ENCODE results near the gene KDM2B.

KDM2B gene

DNA sequence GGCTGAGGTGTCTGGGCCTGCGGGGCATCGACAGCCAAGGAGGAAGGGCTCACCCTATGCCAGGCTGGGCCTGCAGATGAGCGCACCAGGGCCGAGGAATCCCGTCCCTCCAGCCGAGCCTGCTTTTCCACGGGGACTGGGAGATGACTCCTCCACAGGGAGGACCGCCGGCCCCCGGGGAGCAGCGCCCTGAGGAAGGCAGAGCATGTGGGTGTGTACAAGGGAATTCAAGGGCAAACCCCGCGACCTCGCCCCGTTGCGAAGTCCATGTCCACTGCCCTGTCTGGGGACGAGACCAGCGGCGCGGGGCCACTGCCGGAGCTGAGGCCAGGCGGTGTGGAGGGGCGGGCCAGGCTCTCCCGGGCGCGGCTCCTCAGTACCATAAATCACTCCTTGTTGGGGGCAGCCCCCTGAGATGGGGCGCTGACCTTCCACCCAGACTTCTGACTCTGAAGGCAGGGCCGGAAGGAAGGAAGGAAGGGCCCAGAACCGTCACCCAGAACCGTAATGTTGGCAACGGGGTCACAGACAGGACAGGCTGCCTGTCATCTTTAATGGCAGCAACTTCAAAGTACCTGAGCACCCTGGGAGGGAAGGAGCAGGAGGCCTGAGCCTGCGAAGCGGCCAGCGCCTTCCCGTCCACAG lies 128.4 kb downstream of the KDM2B start:
- Histone ChIP-seq H3K9ac (ENCODE audit: low read length) (no peak overlapping the region), H2AFZ (ENCODE audit: low read length) (no peak overlapping the region), H3K9me2 (replicated peaks; ENCODE audit: insufficient read depth, low read length) (no peaks in the 10 kb centered on the region), H3K36me3 (replicated peaks; ENCODE audit: insufficient read depth, low read length) (no peaks in the 10 kb centered on the region), H3K27ac (ENCODE audit: low read length) (no peak overlapping the region), H4K20me1 (ENCODE audit: insufficient read depth, low read length) (no peaks in the 10 kb centered on the region), H3F3A (ENCODE audit: insufficient read depth, low read length) (no peaks in the 10 kb centered on the region), H3K27me3 (replicated peaks; ENCODE audit: insufficient read depth, low read length) (no peaks in the 10 kb centered on the region), H3K4me1 (ENCODE audit: low read length) (peaks cover 5% of the 10 kb centered on the region; the same call in 1 of the 2 replicates), H3K79me2 (ENCODE audit: low read length) (peaks cover 30% of the 10 kb centered on the region), H3K4me3 (ENCODE audit: low read length) (no peak overlapping the region), H3K9me3 (replicated peaks; ENCODE audit: insufficient read depth, low read length) (no peaks in the 10 kb centered on the region), H3K4me2 (ENCODE audit: low read depth, low read length) (peak overlapping the region; percentile 18; the same call in 1 of the 2 replicates)
- no peak for DNase-seq
- TF ChIP-seq, protein P1, sequence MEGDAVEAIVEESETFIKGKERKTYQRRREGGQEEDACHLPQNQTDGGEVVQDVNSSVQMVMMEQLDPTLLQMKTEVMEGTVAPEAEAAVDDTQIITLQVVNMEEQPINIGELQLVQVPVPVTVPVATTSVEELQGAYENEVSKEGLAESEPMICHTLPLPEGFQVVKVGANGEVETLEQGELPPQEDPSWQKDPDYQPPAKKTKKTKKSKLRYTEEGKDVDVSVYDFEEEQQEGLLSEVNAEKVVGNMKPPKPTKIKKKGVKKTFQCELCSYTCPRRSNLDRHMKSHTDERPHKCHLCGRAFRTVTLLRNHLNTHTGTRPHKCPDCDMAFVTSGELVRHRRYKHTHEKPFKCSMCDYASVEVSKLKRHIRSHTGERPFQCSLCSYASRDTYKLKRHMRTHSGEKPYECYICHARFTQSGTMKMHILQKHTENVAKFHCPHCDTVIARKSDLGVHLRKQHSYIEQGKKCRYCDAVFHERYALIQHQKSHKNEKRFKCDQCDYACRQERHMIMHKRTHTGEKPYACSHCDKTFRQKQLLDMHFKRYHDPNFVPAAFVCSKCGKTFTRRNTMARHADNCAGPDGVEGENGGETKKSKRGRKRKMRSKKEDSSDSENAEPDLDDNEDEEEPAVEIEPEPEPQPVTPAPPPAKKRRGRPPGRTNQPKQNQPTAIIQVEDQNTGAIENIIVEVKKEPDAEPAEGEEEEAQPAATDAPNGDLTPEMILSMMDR (IDR thresholded peaks at IDR 0.05; ENCODE audit: low read length) = no peak
- TF ChIP-seq EZH2phosphoT487 (IDR thresholded peaks at IDR 0.05; ENCODE audit: low read length) = no peak
- TF ChIP-seq EZH2 (optimal IDR thresholded peaks at IDR 0.05; ENCODE audit: low read depth, low read length) = no peak

DNA sequence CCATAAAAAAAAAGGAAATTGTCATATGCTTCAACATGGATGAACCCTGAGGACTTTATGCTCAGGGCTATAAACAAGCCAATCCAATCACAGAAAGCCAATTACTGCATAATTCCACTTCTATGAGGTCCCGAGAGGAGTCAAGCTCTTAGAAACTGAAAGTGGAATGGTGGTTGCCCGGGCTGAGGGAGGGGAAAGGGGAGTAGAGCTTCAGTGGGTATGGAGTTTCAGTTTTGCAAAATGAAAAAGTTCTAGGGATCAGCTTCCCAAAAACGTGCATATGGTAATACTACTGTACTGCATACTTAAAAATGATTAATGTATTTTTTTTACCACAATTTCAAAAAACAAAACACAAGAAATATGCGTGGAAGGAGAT lies 128.9 kb downstream of the KDM2B start:
- peaks cover 26% of the 10 kb centered on the region for H3K79me2 ChIP-seq (ENCODE audit: low read length)
- H3K27ac ChIP-seq (ENCODE audit: low read length) = no peak overlapping the region

DNA sequence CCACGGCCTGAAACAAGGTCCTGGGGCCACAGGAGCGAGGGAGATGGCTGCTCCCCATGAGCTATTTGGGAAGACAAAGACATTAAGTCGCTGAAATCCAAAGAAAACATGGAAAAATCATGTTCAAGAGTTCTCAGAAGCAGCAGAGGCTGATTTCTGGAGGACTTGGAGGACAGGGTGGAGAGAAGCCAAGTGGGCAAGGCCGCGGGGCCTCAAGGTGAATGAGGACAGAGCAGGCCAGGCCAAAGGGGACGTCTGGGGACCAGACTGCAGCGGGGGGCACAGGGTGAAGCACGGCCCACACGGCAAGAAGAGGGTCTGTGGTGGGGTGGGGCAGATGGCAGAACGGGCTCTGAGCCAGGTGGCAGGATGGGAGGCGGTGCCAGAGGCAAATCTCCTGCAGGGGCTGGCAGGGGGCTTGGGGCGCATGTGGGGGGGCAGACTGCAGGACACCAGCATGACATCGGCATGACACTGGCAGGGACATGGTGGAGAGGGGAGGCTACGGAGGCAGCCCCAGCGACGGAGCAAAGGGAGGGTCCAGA lies 132.0 kb downstream of the KDM2B start:
- Histone ChIP-seq H3K27me3 (replicated peaks; ENCODE audit: insufficient read depth, low read length) (no peaks in the 10 kb centered on the region), H3K4me3 (ENCODE audit: low read length) (no peak overlapping the region), H3K4me2 (ENCODE audit: low read depth, low read length) (no peak overlapping the region), H3F3A (ENCODE audit: insufficient read depth, low read length) (no peaks in the 10 kb centered on the region), H3K9me3 (replicated peaks; ENCODE audit: insufficient read depth, low read length) (no peaks in the 10 kb centered on the region), H3K4me1 (ENCODE audit: low read length) (peaks cover 5% of the 10 kb centered on the region; the same call in 1 of the 2 replicates), H3K36me3 (replicated peaks; ENCODE audit: insufficient read depth, low read length) (no peaks in the 10 kb centered on the region), H3K79me2 (ENCODE audit: low read length) (peaks cover 6% of the 10 kb centered on the region; the same call in 1 of the 2 replicates), H2AFZ (ENCODE audit: low read length) (no peak overlapping the region), H3K9ac (ENCODE audit: low read length) (no peak overlapping the region), H3K27ac (ENCODE audit: low read length) (no peak overlapping the region), H4K20me1 (ENCODE audit: insufficient read depth, low read length) (no peaks in the 10 kb centered on the region), H3K9me2 (replicated peaks; ENCODE audit: insufficient read depth, low read length) (no peaks in the 10 kb centered on the region)
- DNase-seq = no peak
- TF ChIP-seq EZH2phosphoT487 (IDR thresholded peaks at IDR 0.05; ENCODE audit: low read length) (no peak), EZH2 (optimal IDR thresholded peaks at IDR 0.05; ENCODE audit: low read depth, low read length) (no peak)
- TF ChIP-seq, protein P1 (IDR thresholded peaks at IDR 0.05; ENCODE audit: low read length) = no peak

More for the DNA sequence above, 128.9 kb downstream of the KDM2B start:
- Histone ChIP-seq H3K4me1 (ENCODE audit: low read length) (peaks cover 5% of the 10 kb centered on the region; the same call in 1 of the 2 replicates), H3K9ac (ENCODE audit: low read length) (no peak overlapping the region), H3K9me3 (replicated peaks; ENCODE audit: insufficient read depth, low read length) (no peaks in the 10 kb centered on the region), H3K9me2 (replicated peaks; ENCODE audit: insufficient read depth, low read length) (no peaks in the 10 kb centered on the region), H4K20me1 (ENCODE audit: insufficient read depth, low read length) (no peaks in the 10 kb centered on the region), H3K4me3 (ENCODE audit: low read length) (no peak overlapping the region), H2AFZ (ENCODE audit: low read length) (no peak overlapping the region), H3F3A (ENCODE audit: insufficient read depth, low read length) (no peaks in the 10 kb centered on the region), H3K27me3 (replicated peaks; ENCODE audit: insufficient read depth, low read length) (no peaks in the 10 kb centered on the region), H3K36me3 (replicated peaks; ENCODE audit: insufficient read depth, low read length) (no peaks in the 10 kb centered on the region), H3K4me2 (ENCODE audit: low read depth, low read length) (peak overlapping the region; percentile 18; the same call in 1 of the 2 replicates)
- TF ChIP-seq EZH2phosphoT487 (IDR thresholded peaks at IDR 0.05; ENCODE audit: low read length) = no peak
- TF ChIP-seq EZH2 (optimal IDR thresholded peaks at IDR 0.05; ENCODE audit: low read depth, low read length) = no peak
- TF ChIP-seq, protein P1 (IDR thresholded peaks at IDR 0.05; ENCODE audit: low read length) = no peak
- DNase-seq = no peak

All from MM.1S (cell line).